ENCODE results near the gene IGF2BP2. TPM values are rescaled to one million over a fixed set of nuclear protein-coding genes. Genes with fewer than 3 reads are reported as not detected.

The IGF2BP2 gene
- total RNA-seq, 1 donor from 2014 or later, result 60.8 TPM

GRCh38 chr3:185758912-185759311, 65.9 kb downstream of the IGF2BP2 start:
- TF ChIP-seq, protein P1, sequence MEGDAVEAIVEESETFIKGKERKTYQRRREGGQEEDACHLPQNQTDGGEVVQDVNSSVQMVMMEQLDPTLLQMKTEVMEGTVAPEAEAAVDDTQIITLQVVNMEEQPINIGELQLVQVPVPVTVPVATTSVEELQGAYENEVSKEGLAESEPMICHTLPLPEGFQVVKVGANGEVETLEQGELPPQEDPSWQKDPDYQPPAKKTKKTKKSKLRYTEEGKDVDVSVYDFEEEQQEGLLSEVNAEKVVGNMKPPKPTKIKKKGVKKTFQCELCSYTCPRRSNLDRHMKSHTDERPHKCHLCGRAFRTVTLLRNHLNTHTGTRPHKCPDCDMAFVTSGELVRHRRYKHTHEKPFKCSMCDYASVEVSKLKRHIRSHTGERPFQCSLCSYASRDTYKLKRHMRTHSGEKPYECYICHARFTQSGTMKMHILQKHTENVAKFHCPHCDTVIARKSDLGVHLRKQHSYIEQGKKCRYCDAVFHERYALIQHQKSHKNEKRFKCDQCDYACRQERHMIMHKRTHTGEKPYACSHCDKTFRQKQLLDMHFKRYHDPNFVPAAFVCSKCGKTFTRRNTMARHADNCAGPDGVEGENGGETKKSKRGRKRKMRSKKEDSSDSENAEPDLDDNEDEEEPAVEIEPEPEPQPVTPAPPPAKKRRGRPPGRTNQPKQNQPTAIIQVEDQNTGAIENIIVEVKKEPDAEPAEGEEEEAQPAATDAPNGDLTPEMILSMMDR (IDR thresholded peaks at IDR 0.05), result no peak
- peaks cover 14% of the 10 kb centered on the region for H3K36me3 Mint-ChIP-seq (ENCODE audit: low read depth)
- no peaks in the 10 kb centered on the region for H3K27me3 Mint-ChIP-seq (ENCODE audit: low read depth)
- H3K27ac Mint-ChIP-seq (ENCODE audit: unreplicated experiment), result no peak overlapping the region
- H3K4me3 Mint-ChIP-seq (ENCODE audit: unreplicated experiment), result no peak overlapping the region
- no peak for DNase-seq (ENCODE audit: low spot score)
- H3K9me3 Mint-ChIP-seq (ENCODE audit: low read depth), result peaks cover 2% of the 10 kb centered on the region
- H3K4me1 Mint-ChIP-seq (ENCODE audit: low read depth), result peaks cover 71% of the 10 kb centered on the region

GRCh38 chr3:185757176-185757575, 67.7 kb downstream of the IGF2BP2 start:
- H3K4me3 Mint-ChIP-seq (ENCODE audit: unreplicated experiment), result no peak overlapping the region
- TF ChIP-seq, protein P1 (IDR thresholded peaks at IDR 0.05), result no peak
- H3K4me1 Mint-ChIP-seq (ENCODE audit: low read depth), result peaks cover 57% of the 10 kb centered on the region
- H3K36me3 Mint-ChIP-seq (ENCODE audit: low read depth), result peaks cover 14% of the 10 kb centered on the region
- H3K27me3 Mint-ChIP-seq (ENCODE audit: low read depth), result no peaks in the 10 kb centered on the region
- H3K27ac Mint-ChIP-seq (ENCODE audit: unreplicated experiment), result peak overlapping the region; percentile 19
- peaks cover 2% of the 10 kb centered on the region for H3K9me3 Mint-ChIP-seq (ENCODE audit: low read depth)
- no peak for DNase-seq (ENCODE audit: low spot score)

- no peak overlapping the region for H3K4me3 Mint-ChIP-seq (ENCODE audit: unreplicated experiment)
- peaks cover 14% of the 10 kb centered on the region for H3K36me3 Mint-ChIP-seq (ENCODE audit: low read depth)
- H3K9me3 Mint-ChIP-seq (ENCODE audit: low read depth), result peaks cover 2% of the 10 kb centered on the region
- DNase-seq (ENCODE audit: low spot score), result no peak
- no peaks in the 10 kb centered on the region for H3K27me3 Mint-ChIP-seq (ENCODE audit: low read depth)
- H3K4me1 Mint-ChIP-seq (ENCODE audit: low read depth), result peaks cover 55% of the 10 kb centered on the region
- no peak overlapping the region for H3K27ac Mint-ChIP-seq (ENCODE audit: unreplicated experiment)
- TF ChIP-seq, protein P1 (IDR thresholded peaks at IDR 0.05), result no peak
These were observed 68.4 kb downstream of the IGF2BP2 start for GRCh38 chr3:185756477-185756876.

- no peak for DNase-seq (ENCODE audit: low spot score)
- Mint-ChIP-seq H3K4me3 (ENCODE audit: unreplicated experiment) (no peak overlapping the region), H3K36me3 (ENCODE audit: low read depth) (peaks cover 14% of the 10 kb centered on the region), H3K4me1 (ENCODE audit: low read depth) (peaks cover 44% of the 10 kb centered on the region), H3K9me3 (ENCODE audit: low read depth) (peaks cover 2% of the 10 kb centered on the region), H3K27ac (ENCODE audit: unreplicated experiment) (no peak overlapping the region), H3K27me3 (ENCODE audit: low read depth) (no peaks in the 10 kb centered on the region)
- TF ChIP-seq, protein P1 (IDR thresholded peaks at IDR 0.05), result no peak
These were observed 69.9 kb downstream of the IGF2BP2 start for GRCh38 chr3:185754920-185755319.

- no peak overlapping the region for H3K4me3 Mint-ChIP-seq (ENCODE audit: unreplicated experiment)
These were observed 71.5 kb downstream of the IGF2BP2 start for GRCh38 chr3:185753354-185753753.

More at GRCh38 chr3:185753354-185753753, 71.5 kb downstream of the IGF2BP2 start:
- Mint-ChIP-seq H3K27me3 (ENCODE audit: low read depth) (no peaks in the 10 kb centered on the region), H3K9me3 (ENCODE audit: low read depth) (peaks cover 2% of the 10 kb centered on the region), H3K36me3 (ENCODE audit: low read depth) (peaks cover 14% of the 10 kb centered on the region), H3K4me1 (ENCODE audit: low read depth) (peaks cover 35% of the 10 kb centered on the region), H3K27ac (ENCODE audit: unreplicated experiment) (no peak overlapping the region)
- TF ChIP-seq, protein P1 (IDR thresholded peaks at IDR 0.05), result no peak
- DNase-seq (ENCODE audit: low spot score), result no peak

Measured in chondrocyte (in vitro differentiated cells).